Activated CD4-positive, CD25-positive, alpha-beta regulatory T cell treated with anti-CD3 and anti-CD28 coated beads, Interleukin-2, amount 50 U/mL, for 24 hours (primary cell): ENCODE data around the gene CHTF18.
A peak's percentile ranks its signal among the peaks of the same experiment; 100 is the strongest.
"Not testable (repeated sequence)": the region's sequence is repeated elsewhere in the genome, so short reads cannot be mapped to it uniquely, and the experiment has no call there.

Experiments
- ATAC-seq, 2 donors: fragments of 150-1000 bp; cut with Tn5 transposase; one replicate each; pipeline ENCODE4 v1.10.0; 2021; ENCODE audit warnings: mild to moderate bottlenecking in 1 of 2, moderate library complexity in 1 of 2

CHTF18 gene

GRCh38 chr16:776298-776697 is 12.1 kb upstream of the CHTF18 start:
- ATAC-seq: not testable (repeated sequence)

GRCh38 chr16:776824-777223 is 11.6 kb upstream of the CHTF18 start:
- no peak for ATAC-seq

- ATAC-seq: no peak
Measured at GRCh38 chr16:777826-778225, 10.6 kb upstream of the CHTF18 start.

GRCh38 chr16:778447-778846 is 10.0 kb upstream of the CHTF18 start:
- no peak for ATAC-seq

GRCh38 chr16:778909-779527 is 9.4 kb upstream of the CHTF18 start:
- no peak for ATAC-seq

- no peak for ATAC-seq
Measured at GRCh38 chr16:779561-779960, 8.9 kb upstream of the CHTF18 start.

GRCh38 chr16:780296-780695 is 8.1 kb upstream of the CHTF18 start:
- ATAC-seq: no peak

GRCh38 chr16:781346-782010 is 6.9 kb upstream of the CHTF18 start:
- ATAC-seq: no peak

- ATAC-seq: no peak
Measured at GRCh38 chr16:782258-782657, 6.2 kb upstream of the CHTF18 start.

GRCh38 chr16:782766-783403 is 5.5 kb upstream of the CHTF18 start:
- ATAC-seq: peak in 1 of 2 donors; percentile 5

GRCh38 chr16:783404-784161 is 4.8 kb upstream of the CHTF18 start:
- ATAC-seq: no peak

- ATAC-seq: no peak
Measured at GRCh38 chr16:784431-784830, 4.0 kb upstream of the CHTF18 start.

GRCh38 chr16:785563-786535 is 2.6 kb upstream of the CHTF18 start:
- ATAC-seq: no peak

- no peak for ATAC-seq
Measured at GRCh38 chr16:787321-787966, 976 bp upstream of the CHTF18 start.

GRCh38 chr16:787978-788398 is 432 bp upstream of the CHTF18 start, which contains the start of gene RPUSD1:
RPUSD1 (minus strand) TSS chr16:788381; CDS start chr16:787737, 644 bp downstream.
- peak; percentile 11 to 15 for ATAC-seq

- no peak for ATAC-seq
Measured at GRCh38 chr16:789191-789850, 901 bp downstream of the CHTF18 start.

- no peak for ATAC-seq
Measured at GRCh38 chr16:790086-790485, 1.7 kb downstream of the CHTF18 start.

GRCh38 chr16:791131-791530 is 2.7 kb downstream of the CHTF18 start:
- no peak for ATAC-seq

GRCh38 chr16:792221-792995 is 4.0 kb downstream of the CHTF18 start:
- no peak for ATAC-seq

GRCh38 chr16:793414-793813 is 5.0 kb downstream of the CHTF18 start:
- no peak for ATAC-seq
